ENCODE data around the gene EPG5.

DNA sequence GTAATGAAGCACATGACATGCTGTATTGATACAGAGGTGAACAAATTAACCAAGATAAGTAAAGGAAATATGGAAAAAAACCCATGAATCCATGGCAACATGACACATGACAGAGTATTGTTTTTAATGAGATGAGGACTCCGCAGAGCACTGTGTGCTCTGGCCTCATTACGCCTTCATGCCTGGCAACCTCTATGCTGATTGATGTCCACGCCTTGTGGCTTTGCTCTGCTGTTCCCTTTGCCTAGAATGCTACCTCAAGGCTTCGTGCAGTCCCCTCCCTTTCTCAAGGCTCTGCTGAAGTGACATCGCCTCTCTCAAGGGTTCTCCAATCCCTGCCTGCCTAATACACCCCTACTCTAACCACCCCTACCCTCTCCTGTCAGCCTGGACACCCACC is 133.3 kb downstream of the EPG5 start:
- TF ChIP-seq, protein P1, sequence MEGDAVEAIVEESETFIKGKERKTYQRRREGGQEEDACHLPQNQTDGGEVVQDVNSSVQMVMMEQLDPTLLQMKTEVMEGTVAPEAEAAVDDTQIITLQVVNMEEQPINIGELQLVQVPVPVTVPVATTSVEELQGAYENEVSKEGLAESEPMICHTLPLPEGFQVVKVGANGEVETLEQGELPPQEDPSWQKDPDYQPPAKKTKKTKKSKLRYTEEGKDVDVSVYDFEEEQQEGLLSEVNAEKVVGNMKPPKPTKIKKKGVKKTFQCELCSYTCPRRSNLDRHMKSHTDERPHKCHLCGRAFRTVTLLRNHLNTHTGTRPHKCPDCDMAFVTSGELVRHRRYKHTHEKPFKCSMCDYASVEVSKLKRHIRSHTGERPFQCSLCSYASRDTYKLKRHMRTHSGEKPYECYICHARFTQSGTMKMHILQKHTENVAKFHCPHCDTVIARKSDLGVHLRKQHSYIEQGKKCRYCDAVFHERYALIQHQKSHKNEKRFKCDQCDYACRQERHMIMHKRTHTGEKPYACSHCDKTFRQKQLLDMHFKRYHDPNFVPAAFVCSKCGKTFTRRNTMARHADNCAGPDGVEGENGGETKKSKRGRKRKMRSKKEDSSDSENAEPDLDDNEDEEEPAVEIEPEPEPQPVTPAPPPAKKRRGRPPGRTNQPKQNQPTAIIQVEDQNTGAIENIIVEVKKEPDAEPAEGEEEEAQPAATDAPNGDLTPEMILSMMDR (conservative IDR thresholded peaks at IDR 0.05; ENCODE audit: low read depth, low read length) = no peak
- TF ChIP-seq EZH2 (IDR thresholded peaks at IDR 0.05; ENCODE audit: borderline replicate concordance, low read depth, low read length, poor library complexity, severe bottlenecking) = no peak
